ENCODE data around the gene ALPP. TPM values are rescaled to one million over a fixed set of nuclear protein-coding genes. Genes with fewer than 3 reads are reported as not detected.

The ALPP gene
- total and polyA plus RNA-seq, 4 donors: 7.0 to 25.8 (median 11.5) TPM

- H3K9ac ChIP-seq (ENCODE audit: insufficient read depth in 1 of 2, low read length in 2 of 2): no peak overlapping the region
- ATAC-seq (ENCODE audit: insufficient read depth, low FRiP score) (no peak), DNase-seq (no peak)
- H3K4me3 ChIP-seq: no peak overlapping the region
- peaks cover 0 to 15% (median 11%) of the 10 kb centered on the region in 3 donors for H3K27me3 ChIP-seq (ENCODE audit: control insufficient read depth in 3 of 3, insufficient read depth in 3 of 3, low read length in 2 of 3)
- no peaks in the 10 kb centered on the region for H3K4me1 ChIP-seq (ENCODE audit: control insufficient read depth in 5 of 5, insufficient read depth in 5 of 5, low read length in 5 of 5)
- TF ChIP-seq CTCF (IDR thresholded peaks at IDR 0.05; ENCODE audit: control extremely low read depth, extremely low read depth): no peak
- no peaks in the 10 kb centered on the region for H3K9me3 ChIP-seq (ENCODE audit: control insufficient read depth in 4 of 4, insufficient read depth in 3 of 4, low read length in 3 of 4)
- WGBS, 2 donors: 77 to 89% methylated on average over 2 of the region's 2 CpGs
- no peaks in the 10 kb centered on the region for H3K36me3 ChIP-seq (ENCODE audit: control insufficient read depth in 4 of 4, insufficient read depth in 4 of 4, low read length in 4 of 4)
- H3K27ac ChIP-seq (ENCODE audit: low read depth in 1 of 2, low read length in 1 of 2): no peak overlapping the region
Measured at GRCh38 chr2:232396683-232397082, 18.1 kb downstream of the ALPP start.

DNA sequence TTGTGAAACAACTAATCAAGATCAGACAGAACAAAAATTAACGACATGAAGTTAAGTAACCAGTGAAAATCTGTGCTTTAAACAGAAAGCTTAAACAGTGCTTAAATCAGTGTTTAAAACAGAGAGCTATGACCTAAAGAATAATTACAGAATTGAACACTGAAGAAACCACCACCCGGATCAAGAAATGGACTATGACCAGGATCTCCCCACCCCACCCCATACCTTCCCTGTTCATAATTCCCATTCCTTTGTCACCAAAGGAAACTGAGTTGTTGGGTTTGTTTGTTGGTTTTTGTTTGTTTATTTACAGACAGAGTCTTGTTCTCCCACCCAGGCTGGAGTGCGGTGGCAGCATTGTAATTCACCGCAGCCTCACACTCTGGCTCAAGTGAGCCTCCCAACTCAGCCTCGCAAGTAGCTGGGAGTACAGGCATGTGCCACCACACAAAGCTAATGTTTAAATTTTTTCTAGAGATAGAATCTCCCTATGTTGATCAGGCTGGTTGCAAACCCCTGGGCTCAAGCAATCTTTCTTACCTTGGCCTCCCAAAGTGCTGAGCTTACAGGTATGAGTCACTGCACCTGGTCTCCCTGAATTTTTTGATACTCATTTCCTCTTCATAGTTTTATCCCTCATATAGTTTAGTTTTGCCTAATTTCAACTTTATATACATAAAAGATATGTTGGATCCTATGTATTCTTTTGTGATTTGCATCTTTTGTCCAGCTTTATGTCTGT is 19.9 kb downstream of the ALPP start:
- TF ChIP-seq CTCF (IDR thresholded peaks at IDR 0.05; ENCODE audit: control extremely low read depth, extremely low read depth): no peak
- Histone ChIP-seq H3K27ac (ENCODE audit: low read depth in 1 of 2, low read length in 1 of 2) (no peak overlapping the region), H3K9me3 (ENCODE audit: control insufficient read depth in 4 of 4, insufficient read depth in 3 of 4, low read length in 3 of 4) (no peaks in the 10 kb centered on the region)

DNA sequence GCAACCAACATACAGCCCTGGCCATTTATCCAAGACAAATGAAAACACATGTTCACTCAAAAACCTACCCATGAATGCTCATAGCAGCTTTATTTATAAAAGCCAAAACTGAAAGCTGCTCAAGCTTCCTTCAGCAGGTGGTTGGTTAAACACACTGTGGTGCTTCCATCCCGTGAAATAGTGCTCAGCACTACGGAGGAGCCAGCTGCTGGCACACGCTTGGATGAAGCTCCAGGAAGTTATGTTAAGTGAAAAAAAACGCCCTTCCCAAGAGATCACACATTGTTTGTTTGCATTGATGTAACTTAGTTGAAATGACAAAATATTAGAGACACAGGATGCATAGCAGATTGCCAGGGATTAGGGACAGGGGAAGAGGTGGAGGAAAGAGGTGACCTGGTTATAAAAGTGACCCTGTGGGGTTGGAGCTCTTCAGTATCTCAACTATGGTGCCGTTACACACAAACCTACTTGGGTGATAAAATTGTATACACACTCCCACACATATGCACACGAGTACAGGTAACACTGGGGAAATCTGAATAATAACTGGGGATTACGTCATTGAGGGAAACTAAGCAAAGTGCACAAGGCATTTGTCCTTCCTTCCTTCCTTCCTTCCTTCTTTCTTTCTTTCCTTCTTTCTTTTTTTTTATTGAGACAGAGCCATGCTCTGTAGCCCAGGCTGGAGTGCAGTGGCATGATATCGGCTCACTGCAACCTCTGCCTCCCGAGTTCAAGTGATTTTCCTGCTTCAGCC is 21.9 kb downstream of the ALPP start:
- no peaks in the 10 kb centered on the region for H3K36me3 ChIP-seq (ENCODE audit: control insufficient read depth in 4 of 4, insufficient read depth in 4 of 4, low read length in 4 of 4)
- no peaks in the 10 kb centered on the region for H3K9me3 ChIP-seq (ENCODE audit: control insufficient read depth in 4 of 4, insufficient read depth in 3 of 4, low read length in 3 of 4)
- DNase-seq: no peak
- no peak for TF ChIP-seq CTCF (IDR thresholded peaks at IDR 0.05; ENCODE audit: control extremely low read depth, extremely low read depth)
- peaks cover 0 to 10% (median 7%) of the 10 kb centered on the region in 3 donors for H3K27me3 ChIP-seq (ENCODE audit: control insufficient read depth in 3 of 3, insufficient read depth in 3 of 3, low read length in 2 of 3)
- H3K4me3 ChIP-seq: no peak overlapping the region
- no peak overlapping the region for H3K27ac ChIP-seq (ENCODE audit: low read depth in 1 of 2, low read length in 1 of 2)
- WGBS, 2 donors: 51 to 66% methylated on average over 9 of the region's 9 CpGs
- no peaks in the 10 kb centered on the region for H3K4me1 ChIP-seq (ENCODE audit: control insufficient read depth in 5 of 5, insufficient read depth in 5 of 5, low read length in 5 of 5)
- ATAC-seq (ENCODE audit: insufficient read depth, low FRiP score): no peak
- H3K9ac ChIP-seq (ENCODE audit: insufficient read depth in 1 of 2, low read length in 2 of 2): no peak overlapping the region

More for the DNA sequence above, 19.9 kb downstream of the ALPP start:
- 93 to 94% methylated on average over 5 of the region's 5 CpGs for WGBS, 2 donors
- Histone ChIP-seq H3K9ac (ENCODE audit: insufficient read depth in 1 of 2, low read length in 2 of 2) (no peak overlapping the region), H3K4me1 (ENCODE audit: control insufficient read depth in 5 of 5, insufficient read depth in 5 of 5, low read length in 5 of 5) (no peaks in the 10 kb centered on the region), H3K27me3 (ENCODE audit: control insufficient read depth in 3 of 3, insufficient read depth in 3 of 3, low read length in 2 of 3) (peaks cover 0 to 10% (median 7%) of the 10 kb centered on the region in 3 donors), H3K36me3 (ENCODE audit: control insufficient read depth in 4 of 4, insufficient read depth in 4 of 4, low read length in 4 of 4) (no peaks in the 10 kb centered on the region), H3K4me3 (no peak overlapping the region)
- DNase-seq (no peak), ATAC-seq (ENCODE audit: insufficient read depth, low FRiP score) (no peak)

All from lung (tissue), 12 donors.